ENCODE data around the gene NPC1.
"Not testable (repeated sequence)": the region's sequence is repeated elsewhere in the genome, so short reads cannot be mapped to it uniquely, and the experiment has no call there.

The NPC1 gene

DNA sequence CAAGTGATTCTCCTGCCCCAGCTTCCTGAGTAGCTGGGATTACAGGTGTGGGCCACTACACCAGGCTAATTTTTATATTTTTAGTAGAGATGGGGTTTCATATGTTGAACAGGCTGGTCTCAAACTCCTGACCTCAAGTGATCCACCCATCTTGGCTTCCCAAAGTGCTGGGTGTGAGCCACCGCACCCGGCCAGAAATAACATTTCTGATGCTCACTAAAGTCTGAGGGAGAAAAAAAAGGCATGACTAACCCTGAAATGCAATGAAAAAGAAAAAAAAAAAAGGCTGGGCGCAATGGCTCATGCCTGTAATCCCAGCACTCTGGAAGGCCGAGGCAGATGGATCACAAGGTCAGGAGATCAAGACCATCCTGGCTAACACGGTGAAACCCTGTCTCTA is 96.7 kb downstream of the NPC1 start:
- Histone ChIP-seq H3K4me1 (ENCODE audit: control extremely low read depth in 1 of 4, control insufficient read depth in 4 of 4, insufficient read depth in 4 of 4, low read length in 3 of 4) (peaks cover 6 to 35% (median 17%) of the 10 kb centered on the region in 4 experiments), H3K4me3 (ENCODE audit: control insufficient read depth in 1 of 7, extremely low read depth in 1 of 7, insufficient read depth in 4 of 7, low read depth in 2 of 7, low read length in 6 of 7) (peak overlapping the region in 3 of 7 experiments; percentile 23 to 72 (median 26)), H3K27ac (ENCODE audit: insufficient read depth in 1 of 2, low read depth in 1 of 2, low read length in 2 of 2, poor library complexity in 1 of 2, severe bottlenecking in 2 of 2) (peak overlapping the region in 1 of 2 experiments; percentile 58)
- WGBS (ENCODE audit: insufficient coverage) = 57% methylated on average over 2 of the region's 5 CpGs
- DNase-seq; H3K36me3 ChIP-seq (ENCODE audit: control insufficient read depth in 4 of 4, insufficient read depth in 4 of 4, low read length in 3 of 4); H3K27me3 ChIP-seq (replicated peaks in 2 of 5; ENCODE audit: control insufficient read depth in 4 of 5, insufficient read depth in 5 of 5, low read length in 4 of 5); H3K9me3 ChIP-seq (ENCODE audit: control extremely low read depth in 1 of 5, control insufficient read depth in 4 of 5, insufficient read depth in 2 of 5, low read depth in 1 of 5, low read length in 4 of 5); POLR2A ChIA-PET: not testable (repeated sequence)
- CTCF ChIA-PET = interaction anchor here (1.0 to 1.7 kb wide), 2 partner anchors 9 to 99 kb away, joined by 3 to 7 read pairs; no protein-coding TSS in a partner anchor

DNA sequence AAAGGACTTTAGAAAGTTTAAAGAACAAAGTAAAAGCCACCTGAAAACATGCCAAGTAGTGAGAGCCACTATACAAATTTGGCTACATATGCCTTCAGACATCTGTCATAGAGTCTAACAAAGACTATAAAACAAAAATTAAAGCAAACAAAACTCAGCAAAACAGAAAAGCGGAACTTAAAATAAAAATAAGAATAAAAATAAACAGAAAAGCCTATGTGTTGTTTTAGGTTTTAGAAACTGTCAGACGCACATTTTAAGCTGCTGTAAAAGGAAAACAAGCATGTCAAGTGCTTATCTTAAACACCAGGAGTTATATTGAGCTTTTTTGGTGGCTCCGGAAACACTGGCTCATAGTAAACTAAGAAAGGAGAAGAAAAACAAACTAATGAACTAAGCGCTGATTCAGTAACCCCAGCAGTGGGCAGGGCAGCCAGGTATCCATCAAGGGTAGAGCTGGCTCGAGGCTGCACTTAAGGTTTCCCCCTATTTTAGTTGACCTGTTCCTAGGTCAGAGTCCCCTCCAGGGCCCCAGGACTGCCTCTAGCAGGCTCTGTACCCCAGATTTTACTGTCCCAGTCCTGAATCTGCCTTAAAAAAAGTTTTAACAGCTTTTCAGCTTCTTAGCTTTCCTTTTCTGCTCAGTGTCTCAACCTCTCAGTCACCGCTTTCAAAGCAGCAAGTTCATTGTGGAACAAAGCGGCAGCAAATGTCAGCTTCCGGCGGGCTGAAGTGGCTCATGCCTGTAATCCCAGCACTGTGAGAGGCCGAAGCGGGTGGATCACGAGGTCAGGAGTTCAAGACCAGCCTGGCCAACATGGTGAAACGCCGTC is 98.4 kb downstream of the NPC1 start:
- peak overlapping the region; percentile 89 to 97 for H3K27ac ChIP-seq (ENCODE audit: insufficient read depth in 1 of 2, low read depth in 1 of 2, low read length in 2 of 2, poor library complexity in 1 of 2, severe bottlenecking in 2 of 2)
- ChIA-PET CTCF (interaction anchor here (1.1 to 3.4 kb wide), 8 partner anchors 9 to 34 kb away, joined by 3 to 32 read pairs (median 5); partner anchors contain the start of gene RMC1), POLR2A (interaction anchor here (0.7 to 2.0 kb wide), 5 partner anchors 8 to 34 kb away, joined by 3 to 7 read pairs (median 3); partner anchors contain the start of gene RMC1)
- no peaks in the 10 kb centered on the region for H3K27me3 ChIP-seq (replicated peaks in 2 of 5; ENCODE audit: control insufficient read depth in 4 of 5, insufficient read depth in 5 of 5, low read length in 4 of 5)
- peak overlapping the region; percentile 25 to 75 (median 67) for H3K4me3 ChIP-seq (ENCODE audit: control insufficient read depth in 1 of 7, extremely low read depth in 1 of 7, insufficient read depth in 4 of 7, low read depth in 2 of 7, low read length in 6 of 7)
- 2% methylated on average over 12 of the region's 14 CpGs for WGBS (ENCODE audit: insufficient coverage)
- peaks cover 0 to 3% (median 0%) of the 10 kb centered on the region in 5 experiments for H3K9me3 ChIP-seq (ENCODE audit: control extremely low read depth in 1 of 5, control insufficient read depth in 4 of 5, insufficient read depth in 2 of 5, low read depth in 1 of 5, low read length in 4 of 5)
- peak; percentile 90 to 98 (median 95) for DNase-seq
- H3K36me3 ChIP-seq (ENCODE audit: control insufficient read depth in 4 of 4, insufficient read depth in 4 of 4, low read length in 3 of 4) = peaks cover 0 to 7% (median 3%) of the 10 kb centered on the region in 4 experiments
- peaks cover 6 to 33% (median 17%) of the 10 kb centered on the region in 4 experiments for H3K4me1 ChIP-seq (ENCODE audit: control extremely low read depth in 1 of 4, control insufficient read depth in 4 of 4, insufficient read depth in 4 of 4, low read length in 3 of 4)

DNA sequence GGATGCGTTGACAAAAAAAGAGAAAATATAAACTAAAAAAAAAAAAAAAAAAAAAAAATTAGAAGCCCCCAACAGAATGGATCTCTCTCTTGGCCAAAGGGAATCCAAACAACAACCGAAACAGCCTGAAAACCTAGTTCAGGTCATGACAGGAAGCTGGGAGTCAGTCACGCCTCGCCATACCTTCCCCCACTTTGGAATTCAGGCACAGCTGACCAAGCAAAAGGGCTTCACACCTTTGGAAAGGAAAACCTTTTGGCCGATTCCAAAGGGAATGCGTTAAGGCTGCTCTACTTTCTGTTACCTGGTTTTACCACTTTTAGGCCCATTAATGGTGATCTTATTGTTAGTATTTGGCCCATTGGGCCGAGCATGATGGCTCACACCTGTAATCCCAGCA is 100.9 kb downstream of the NPC1 start:
- Histone ChIP-seq H3K9me3 (ENCODE audit: control extremely low read depth in 1 of 5, control insufficient read depth in 4 of 5, insufficient read depth in 2 of 5, low read depth in 1 of 5, low read length in 4 of 5) (no peaks in the 10 kb centered on the region), H3K27ac (ENCODE audit: insufficient read depth in 1 of 2, low read depth in 1 of 2, low read length in 2 of 2, poor library complexity in 1 of 2, severe bottlenecking in 2 of 2) (no peak overlapping the region), H3K4me3 (ENCODE audit: control insufficient read depth in 1 of 7, extremely low read depth in 1 of 7, insufficient read depth in 4 of 7, low read depth in 2 of 7, low read length in 6 of 7) (no peak overlapping the region), H3K27me3 (replicated peaks in 2 of 5; ENCODE audit: control insufficient read depth in 4 of 5, insufficient read depth in 5 of 5, low read length in 4 of 5) (no peaks in the 10 kb centered on the region), H3K36me3 (ENCODE audit: control insufficient read depth in 4 of 4, insufficient read depth in 4 of 4, low read length in 3 of 4) (peaks cover 0 to 17% (median 14%) of the 10 kb centered on the region in 4 experiments), H3K4me1 (ENCODE audit: control extremely low read depth in 1 of 4, control insufficient read depth in 4 of 4, insufficient read depth in 4 of 4, low read length in 3 of 4) (peaks cover 11 to 37% (median 18%) of the 10 kb centered on the region in 4 experiments)
- no peak for DNase-seq
- POLR2A ChIA-PET = no interaction called here
- CTCF ChIA-PET = interaction anchor here (1.2 to 2.4 kb wide), 4 partner anchors 9 to 32 kb away, joined by 3 to 13 read pairs (median 8); partner anchors contain the start of gene RIOK3
- 98% methylated on average over 4 of the region's 7 CpGs for WGBS (ENCODE audit: insufficient coverage)

DNA sequence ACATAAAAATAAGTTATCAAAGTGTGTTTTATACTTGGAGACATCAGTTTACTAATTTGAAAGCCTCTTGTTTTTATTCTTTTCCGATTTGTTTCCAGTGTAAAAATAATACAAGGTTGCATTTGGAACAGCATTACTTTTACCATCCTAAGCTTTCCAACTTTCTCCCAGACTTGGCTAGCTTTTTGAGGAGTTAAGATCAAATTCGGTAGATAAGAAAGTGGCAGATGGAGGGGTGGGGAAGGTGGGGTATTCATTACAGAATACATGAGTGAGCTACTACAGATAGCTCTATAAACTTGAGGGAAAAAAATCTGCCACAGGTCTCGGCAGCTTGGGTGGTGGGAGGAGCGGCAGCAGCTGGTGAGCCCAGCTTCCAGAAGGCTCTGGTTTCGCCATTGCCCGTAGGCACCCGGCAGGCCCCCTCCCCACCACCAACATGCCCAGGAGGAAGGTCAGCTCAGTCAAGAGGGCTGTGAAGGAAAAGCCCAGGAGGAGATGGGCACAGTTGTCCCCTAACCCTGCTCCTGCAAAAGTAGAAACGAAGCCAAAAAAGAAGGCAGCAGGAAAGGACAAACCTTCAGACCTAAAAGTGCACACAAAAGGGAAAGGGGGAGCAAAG is 101.6 kb downstream of the NPC1 start:
- H3K27me3 ChIP-seq (replicated peaks in 2 of 5; ENCODE audit: control insufficient read depth in 4 of 5, insufficient read depth in 5 of 5, low read length in 4 of 5) = no peaks in the 10 kb centered on the region
- ChIA-PET POLR2A (no interaction called here), CTCF (interaction anchor here (0.8 to 2.4 kb wide), 5 partner anchors 9 to 31 kb away, joined by 3 to 13 read pairs (median 4); partner anchors contain the start of gene RIOK3)
- H3K36me3 ChIP-seq (ENCODE audit: control insufficient read depth in 4 of 4, insufficient read depth in 4 of 4, low read length in 3 of 4) = peaks cover 0 to 21% (median 16%) of the 10 kb centered on the region in 4 experiments
- no peaks in the 10 kb centered on the region for H3K9me3 ChIP-seq (ENCODE audit: control extremely low read depth in 1 of 5, control insufficient read depth in 4 of 5, insufficient read depth in 2 of 5, low read depth in 1 of 5, low read length in 4 of 5)
- no peak overlapping the region for H3K4me3 ChIP-seq (ENCODE audit: control insufficient read depth in 1 of 7, extremely low read depth in 1 of 7, insufficient read depth in 4 of 7, low read depth in 2 of 7, low read length in 6 of 7)
- H3K27ac ChIP-seq (ENCODE audit: insufficient read depth in 1 of 2, low read depth in 1 of 2, low read length in 2 of 2, poor library complexity in 1 of 2, severe bottlenecking in 2 of 2) = no peak overlapping the region
- H3K4me1 ChIP-seq (ENCODE audit: control extremely low read depth in 1 of 4, control insufficient read depth in 4 of 4, insufficient read depth in 4 of 4, low read length in 3 of 4) = peaks cover 11 to 43% (median 24%) of the 10 kb centered on the region in 4 experiments
- DNase-seq = no peak
- 100% methylated on average over 3 of the region's 8 CpGs for WGBS (ENCODE audit: insufficient coverage)

Data from common myeloid progenitor, CD34-positive (primary cell).